Stomach (tissue), 4 donors: Measurements from ENCODE around the gene CDC27.

Experiments
- POLR2AphosphoS5 ChIP-seq, 3 donors: sonication (generic); formaldehyde crosslinking; IDR thresholded peaks; one replicate each; pipeline ENCODE4 v1.6.1; 2016; ENCODE audit warnings: antibody characterized with exemption in 3 of 3
- TF ChIP-seq, protein P1 (sequence below), 7 experiments: fragments of 450-650 bp in 4 of 7; fragments of 200-600 bp in 3 of 7; sonication (generic) in 3 of 7; IDR thresholded peaks; one replicate each; pipeline ENCODE4 v1.5.1; 2016 to 2019; ENCODE audit warnings: antibody characterized with exemption in 7 of 7, control low read depth in 2 of 7, mild to moderate bottlenecking in 1 of 7

DNA sequence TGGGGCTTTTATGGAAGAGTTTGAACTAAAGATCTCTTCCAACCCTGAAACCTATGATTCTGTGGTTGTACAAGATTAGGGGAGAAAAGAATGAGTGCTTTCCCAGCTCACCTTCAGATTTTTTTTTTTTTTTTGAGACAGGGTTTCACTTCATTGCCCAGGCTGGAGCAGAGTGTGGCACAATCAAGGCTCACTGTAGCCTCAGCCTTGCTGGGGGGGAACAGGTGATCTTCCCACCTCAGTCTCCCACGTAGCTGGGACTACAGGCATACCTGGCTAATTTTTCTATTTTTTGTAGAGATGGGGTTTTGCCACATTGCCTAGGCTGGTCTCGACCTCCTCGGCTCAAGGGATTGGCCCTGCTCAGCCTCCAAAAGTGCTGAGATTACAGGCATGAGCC, 42.8 kb upstream of the CDC27 start:
- TF ChIP-seq POLR2AphosphoS5 (IDR thresholded peaks at IDR 0.05), result no peak
- TF ChIP-seq, protein P1, sequence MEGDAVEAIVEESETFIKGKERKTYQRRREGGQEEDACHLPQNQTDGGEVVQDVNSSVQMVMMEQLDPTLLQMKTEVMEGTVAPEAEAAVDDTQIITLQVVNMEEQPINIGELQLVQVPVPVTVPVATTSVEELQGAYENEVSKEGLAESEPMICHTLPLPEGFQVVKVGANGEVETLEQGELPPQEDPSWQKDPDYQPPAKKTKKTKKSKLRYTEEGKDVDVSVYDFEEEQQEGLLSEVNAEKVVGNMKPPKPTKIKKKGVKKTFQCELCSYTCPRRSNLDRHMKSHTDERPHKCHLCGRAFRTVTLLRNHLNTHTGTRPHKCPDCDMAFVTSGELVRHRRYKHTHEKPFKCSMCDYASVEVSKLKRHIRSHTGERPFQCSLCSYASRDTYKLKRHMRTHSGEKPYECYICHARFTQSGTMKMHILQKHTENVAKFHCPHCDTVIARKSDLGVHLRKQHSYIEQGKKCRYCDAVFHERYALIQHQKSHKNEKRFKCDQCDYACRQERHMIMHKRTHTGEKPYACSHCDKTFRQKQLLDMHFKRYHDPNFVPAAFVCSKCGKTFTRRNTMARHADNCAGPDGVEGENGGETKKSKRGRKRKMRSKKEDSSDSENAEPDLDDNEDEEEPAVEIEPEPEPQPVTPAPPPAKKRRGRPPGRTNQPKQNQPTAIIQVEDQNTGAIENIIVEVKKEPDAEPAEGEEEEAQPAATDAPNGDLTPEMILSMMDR (IDR thresholded peaks at IDR 0.05), result no peak
